ENCODE data around the gene CDK5RAP2.

GRCh38 chr9:120408680-120409258 lies 171.2 kb downstream of the CDK5RAP2 start:
- TF ChIP-seq, protein P1, sequence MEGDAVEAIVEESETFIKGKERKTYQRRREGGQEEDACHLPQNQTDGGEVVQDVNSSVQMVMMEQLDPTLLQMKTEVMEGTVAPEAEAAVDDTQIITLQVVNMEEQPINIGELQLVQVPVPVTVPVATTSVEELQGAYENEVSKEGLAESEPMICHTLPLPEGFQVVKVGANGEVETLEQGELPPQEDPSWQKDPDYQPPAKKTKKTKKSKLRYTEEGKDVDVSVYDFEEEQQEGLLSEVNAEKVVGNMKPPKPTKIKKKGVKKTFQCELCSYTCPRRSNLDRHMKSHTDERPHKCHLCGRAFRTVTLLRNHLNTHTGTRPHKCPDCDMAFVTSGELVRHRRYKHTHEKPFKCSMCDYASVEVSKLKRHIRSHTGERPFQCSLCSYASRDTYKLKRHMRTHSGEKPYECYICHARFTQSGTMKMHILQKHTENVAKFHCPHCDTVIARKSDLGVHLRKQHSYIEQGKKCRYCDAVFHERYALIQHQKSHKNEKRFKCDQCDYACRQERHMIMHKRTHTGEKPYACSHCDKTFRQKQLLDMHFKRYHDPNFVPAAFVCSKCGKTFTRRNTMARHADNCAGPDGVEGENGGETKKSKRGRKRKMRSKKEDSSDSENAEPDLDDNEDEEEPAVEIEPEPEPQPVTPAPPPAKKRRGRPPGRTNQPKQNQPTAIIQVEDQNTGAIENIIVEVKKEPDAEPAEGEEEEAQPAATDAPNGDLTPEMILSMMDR (IDR thresholded peaks at IDR 0.05; ENCODE audit: low read depth, low read length): no peak
- no peak for TF ChIP-seq POLR2A (IDR thresholded peaks at IDR 0.05; ENCODE audit: extremely low read depth, insufficient read length)
- TF ChIP-seq MYC (IDR thresholded peaks at IDR 0.05; ENCODE audit: low read depth, low read length): no peak
- TF ChIP-seq MAX (IDR thresholded peaks at IDR 0.05; ENCODE audit: low read depth, low read length): no peak

Data from NB4 (cell line).